ENCODE results near the gene DRC7. TPM values are rescaled to one million over a fixed set of nuclear protein-coding genes. Genes with fewer than 3 reads are reported as not detected.

The DRC7 gene
- total RNA-seq, 2 donors from 2014 or later: not detected

DNA sequence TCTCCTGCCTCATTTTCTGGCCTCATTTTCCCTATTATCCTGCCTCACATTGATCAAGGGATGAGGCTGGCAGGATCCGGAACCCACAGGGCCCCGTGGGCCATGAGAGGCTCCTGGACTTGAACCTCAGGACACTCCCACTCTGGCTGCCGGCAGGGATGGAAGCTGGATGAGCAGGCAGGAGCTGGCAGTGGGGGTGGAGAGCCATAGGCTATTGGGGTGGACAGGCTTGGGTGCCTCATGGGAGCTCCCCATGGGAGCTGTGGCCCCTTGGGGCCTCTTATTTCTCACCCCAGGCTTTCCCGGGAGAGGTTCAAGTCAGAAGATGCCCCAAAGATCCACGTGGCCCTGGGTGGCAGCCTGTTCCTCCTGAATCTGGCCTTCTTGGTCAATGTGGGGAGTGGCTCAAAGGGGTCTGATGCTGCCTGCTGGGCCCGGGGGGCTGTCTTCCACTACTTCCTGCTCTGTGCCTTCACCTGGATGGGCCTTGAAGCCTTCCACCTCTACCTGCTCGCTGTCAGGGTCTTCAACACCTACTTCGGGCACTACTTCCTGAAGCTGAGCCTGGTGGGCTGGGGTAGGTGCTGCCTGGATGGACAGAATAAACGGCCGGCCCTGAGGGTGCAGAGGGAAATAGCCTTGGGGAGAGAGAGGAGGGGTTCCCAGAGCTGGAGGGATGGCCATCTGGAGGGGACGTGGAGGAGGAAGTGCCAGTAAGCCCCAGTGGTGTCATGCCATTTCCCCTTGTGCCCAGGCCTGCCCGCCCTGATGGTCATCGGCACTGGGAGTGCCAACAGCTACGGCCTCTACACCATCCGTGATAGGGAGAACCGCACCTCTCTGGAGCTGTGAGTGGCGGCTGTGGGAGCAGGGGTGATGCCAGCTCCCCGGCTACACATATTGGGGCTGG, 10.7 kb upstream of the DRC7 start:
- Histone ChIP-seq H3K27me3 (replicated peaks; ENCODE audit: insufficient read depth) (no peaks in the 10 kb centered on the region), H3K27ac (no peak overlapping the region), H3K4me3 (no peak overlapping the region), H3K36me3 (no peaks in the 10 kb centered on the region), H3K9me3 (no peaks in the 10 kb centered on the region), H3K4me1 (ENCODE audit: control insufficient read depth in 1 of 2, low read depth in 2 of 2) (no peaks in the 10 kb centered on the region)
- ATAC-seq (ENCODE audit: insufficient number of reproducible peaks, low FRiP score, low read depth) (no peak), DNase-seq (ENCODE audit: low spot score) (no peak)
- TF ChIP-seq, protein P1, sequence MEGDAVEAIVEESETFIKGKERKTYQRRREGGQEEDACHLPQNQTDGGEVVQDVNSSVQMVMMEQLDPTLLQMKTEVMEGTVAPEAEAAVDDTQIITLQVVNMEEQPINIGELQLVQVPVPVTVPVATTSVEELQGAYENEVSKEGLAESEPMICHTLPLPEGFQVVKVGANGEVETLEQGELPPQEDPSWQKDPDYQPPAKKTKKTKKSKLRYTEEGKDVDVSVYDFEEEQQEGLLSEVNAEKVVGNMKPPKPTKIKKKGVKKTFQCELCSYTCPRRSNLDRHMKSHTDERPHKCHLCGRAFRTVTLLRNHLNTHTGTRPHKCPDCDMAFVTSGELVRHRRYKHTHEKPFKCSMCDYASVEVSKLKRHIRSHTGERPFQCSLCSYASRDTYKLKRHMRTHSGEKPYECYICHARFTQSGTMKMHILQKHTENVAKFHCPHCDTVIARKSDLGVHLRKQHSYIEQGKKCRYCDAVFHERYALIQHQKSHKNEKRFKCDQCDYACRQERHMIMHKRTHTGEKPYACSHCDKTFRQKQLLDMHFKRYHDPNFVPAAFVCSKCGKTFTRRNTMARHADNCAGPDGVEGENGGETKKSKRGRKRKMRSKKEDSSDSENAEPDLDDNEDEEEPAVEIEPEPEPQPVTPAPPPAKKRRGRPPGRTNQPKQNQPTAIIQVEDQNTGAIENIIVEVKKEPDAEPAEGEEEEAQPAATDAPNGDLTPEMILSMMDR (IDR thresholded peaks at IDR 0.05): no peak

DNA sequence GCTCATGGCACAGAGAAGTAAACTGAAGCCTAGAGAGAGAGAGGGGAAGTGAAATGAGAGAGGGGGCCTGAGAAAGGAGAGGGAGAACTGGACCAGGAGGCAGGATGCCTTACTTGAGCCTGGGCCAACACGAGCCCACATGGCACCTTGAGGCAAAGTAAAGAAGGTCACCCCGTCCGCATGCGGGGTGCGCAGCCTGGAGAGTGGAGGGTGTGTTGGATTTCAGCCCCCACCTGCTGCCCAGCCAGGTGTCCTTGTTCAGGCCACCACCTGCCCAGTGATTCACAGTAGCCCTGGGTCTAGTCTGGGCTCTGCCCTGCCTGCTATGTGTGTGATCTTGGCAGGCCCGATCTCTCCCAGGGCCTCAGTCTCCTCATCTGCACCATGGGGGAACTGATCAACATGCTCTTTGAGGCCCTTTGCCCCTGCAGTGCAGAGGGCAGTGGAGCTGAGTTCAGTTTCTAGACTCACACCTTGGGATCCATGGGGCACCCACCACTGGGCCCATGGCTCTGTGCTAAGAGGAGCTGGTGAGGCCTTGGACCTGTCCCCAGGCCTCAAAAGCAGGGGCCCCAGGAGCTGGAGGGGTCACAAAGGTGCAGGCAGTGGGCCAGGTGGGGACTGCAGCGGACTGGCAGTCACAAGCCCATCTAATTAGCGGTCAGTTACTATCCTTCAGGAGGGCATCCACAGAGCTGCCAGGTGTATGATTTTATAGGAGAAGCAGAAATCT, 9.8 kb upstream of the DRC7 start:
- Histone ChIP-seq H3K27ac (no peak overlapping the region), H3K27me3 (replicated peaks; ENCODE audit: insufficient read depth) (no peaks in the 10 kb centered on the region), H3K4me1 (ENCODE audit: control insufficient read depth in 1 of 2, low read depth in 2 of 2) (no peaks in the 10 kb centered on the region), H3K36me3 (no peaks in the 10 kb centered on the region), H3K4me3 (no peak overlapping the region), H3K9me3 (no peaks in the 10 kb centered on the region)
- ATAC-seq (ENCODE audit: insufficient number of reproducible peaks, low FRiP score, low read depth) (no peak), DNase-seq (ENCODE audit: low spot score) (no peak)
- TF ChIP-seq, protein P1 (IDR thresholded peaks at IDR 0.05): no peak

DNA sequence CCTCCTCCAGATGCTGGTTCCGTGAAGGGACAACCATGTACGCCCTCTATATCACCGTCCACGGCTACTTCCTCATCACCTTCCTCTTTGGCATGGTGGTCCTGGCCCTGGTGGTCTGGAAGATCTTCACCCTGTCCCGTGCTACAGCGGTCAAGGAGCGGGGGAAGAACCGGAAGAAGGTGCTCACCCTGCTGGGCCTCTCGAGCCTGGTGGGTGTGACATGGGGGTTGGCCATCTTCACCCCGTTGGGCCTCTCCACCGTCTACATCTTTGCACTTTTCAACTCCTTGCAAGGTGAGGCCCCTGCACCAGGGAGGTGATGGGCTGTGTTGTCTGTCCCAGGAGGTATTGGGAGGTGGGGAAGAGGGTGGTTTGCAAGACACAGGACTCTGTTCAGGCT, 9.0 kb upstream of the DRC7 start:
- Histone ChIP-seq H3K36me3 (no peaks in the 10 kb centered on the region), H3K27me3 (replicated peaks; ENCODE audit: insufficient read depth) (no peaks in the 10 kb centered on the region), H3K9me3 (no peaks in the 10 kb centered on the region), H3K4me1 (ENCODE audit: control insufficient read depth in 1 of 2, low read depth in 2 of 2) (no peaks in the 10 kb centered on the region), H3K27ac (no peak overlapping the region), H3K4me3 (no peak overlapping the region)
- ATAC-seq (ENCODE audit: insufficient number of reproducible peaks, low FRiP score, low read depth) (no peak), DNase-seq (ENCODE audit: low spot score) (no peak)
- TF ChIP-seq, protein P1 (IDR thresholded peaks at IDR 0.05): no peak

DNA sequence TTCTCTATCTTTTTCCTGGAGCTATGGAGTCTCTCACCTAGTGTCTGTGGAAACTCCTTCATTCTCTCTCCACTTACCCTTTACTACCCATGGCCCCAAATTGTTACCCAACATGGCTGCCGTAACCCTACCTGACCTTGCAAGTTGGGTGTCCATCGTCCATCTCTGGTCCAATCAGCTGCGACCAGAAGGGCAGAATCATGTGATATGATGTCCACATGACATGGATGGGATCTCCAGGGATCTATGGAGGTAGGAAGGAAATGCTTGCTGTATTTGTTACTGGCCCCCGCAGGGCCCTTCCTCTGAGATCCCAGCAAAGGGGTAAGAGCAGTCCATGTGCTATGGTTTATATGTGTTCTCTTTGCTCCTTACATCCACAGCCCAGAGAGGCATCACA, 8.0 kb upstream of the DRC7 start:
- Histone ChIP-seq H3K27me3 (replicated peaks; ENCODE audit: insufficient read depth) (no peaks in the 10 kb centered on the region), H3K36me3 (no peaks in the 10 kb centered on the region), H3K4me3 (no peak overlapping the region), H3K4me1 (ENCODE audit: control insufficient read depth in 1 of 2, low read depth in 2 of 2) (no peaks in the 10 kb centered on the region), H3K9me3 (no peaks in the 10 kb centered on the region), H3K27ac (no peak overlapping the region)
- DNase-seq (ENCODE audit: low spot score) (no peak), ATAC-seq (ENCODE audit: insufficient number of reproducible peaks, low FRiP score, low read depth) (no peak)
- TF ChIP-seq, protein P1 (IDR thresholded peaks at IDR 0.05): no peak

DNA sequence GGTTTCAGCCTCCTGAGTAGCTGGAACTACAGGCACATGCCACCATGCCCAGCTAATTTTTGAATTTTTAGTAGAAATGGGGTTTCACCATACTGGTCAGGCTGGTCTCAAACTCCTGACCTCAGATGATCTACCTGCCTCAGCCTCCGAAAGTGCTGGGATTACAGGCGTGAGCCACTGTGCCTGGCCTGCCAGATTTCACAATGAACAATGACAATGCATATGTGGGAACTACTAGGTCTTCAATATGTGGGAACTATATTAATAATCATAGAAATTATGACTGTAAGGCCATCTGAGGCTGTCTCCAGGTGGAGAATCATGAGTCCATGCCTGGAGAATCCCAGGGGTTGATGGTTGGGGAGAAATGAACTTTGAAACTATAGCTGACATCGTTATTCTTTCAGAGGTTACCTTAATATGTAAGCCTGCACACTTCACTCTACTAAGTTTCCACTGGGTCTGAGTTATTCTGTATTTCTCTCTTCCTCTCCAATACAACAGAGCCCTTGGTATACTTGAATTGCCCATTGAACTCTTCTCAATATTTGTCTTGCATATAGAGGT, 7.2 kb upstream of the DRC7 start:
- Histone ChIP-seq H3K9me3 (no peaks in the 10 kb centered on the region), H3K4me1 (ENCODE audit: control insufficient read depth in 1 of 2, low read depth in 2 of 2) (no peaks in the 10 kb centered on the region), H3K27me3 (replicated peaks; ENCODE audit: insufficient read depth) (no peaks in the 10 kb centered on the region), H3K4me3 (no peak overlapping the region), H3K27ac (no peak overlapping the region), H3K36me3 (no peaks in the 10 kb centered on the region)
- TF ChIP-seq, protein P1 (IDR thresholded peaks at IDR 0.05): no peak
- DNase-seq (ENCODE audit: low spot score) (no peak), ATAC-seq (ENCODE audit: insufficient number of reproducible peaks, low FRiP score, low read depth) (no peak)
